Testis (tissue), 3 donors: ENCODE data around the gene BLOC1S3. TPM values are rescaled to one million over a fixed set of nuclear protein-coding genes. Genes with fewer than 3 reads are reported as not detected.

Experiments used
- DNase-seq: peaks from one replicate; pipeline ENCODE4 v3.0.0-alpha.2; 2019
- H3K27ac ChIP-seq, 2 donors: fragments of 200-600 bp; sonication (generic); one replicate each; pipeline ENCODE4 v1.5.1; 2019
- H3K27me3 ChIP-seq: fragments of 200-600 bp; sonication (generic); one replicate; pipeline ENCODE4 v1.5.1; 2019
- H3K36me3 ChIP-seq: fragments of 200-600 bp; sonication (generic); one replicate; pipeline ENCODE4 v1.5.1; 2017; ENCODE audit warnings: low read depth; ENCODE audit errors: missing control alignments
- H3K4me1 ChIP-seq: fragments of 200-600 bp; sonication (generic); one replicate; pipeline ENCODE4 v1.5.1; 2019
- H3K4me3 ChIP-seq, 2 donors: fragments of 200-600 bp; sonication (generic); one replicate each; pipeline ENCODE4 v1.5.1; 2017 to 2019
- H3K9me3 ChIP-seq: fragments of 200-600 bp; sonication (generic); one replicate; pipeline ENCODE4 v1.5.1; 2017
- CTCF ChIP-seq, 3 experiments: fragments of 450-650 bp in 2 of 3; fragments of 200-600 bp in 1 of 3; sonication (generic) in 1 of 3; IDR thresholded peaks; one replicate each; pipeline ENCODE4 v1.5.1; 2016 to 2019; ENCODE audit warnings: antibody characterized with exemption in 3 of 3, mild to moderate bottlenecking in 2 of 3, moderate library complexity in 1 of 3
- POLR2A ChIP-seq: fragments of 450-650 bp; IDR thresholded peaks from one replicate; pipeline ENCODE4 v1.6.1; 2017; ENCODE audit warnings: antibody characterized with exemption, mild to moderate bottlenecking, moderate library complexity
- WGBS, 2 donors: methylation state at CpG; one replicate each; pipeline ENCODE4 v1.1.5; 2018; 5-methylcytosine and 5-hydroxymethylcytosine counted together
- intact Hi-C: fragments of 100-400 bp; cut with DNase I; formaldehyde crosslinking; loops from one replicate; pipeline ENCODE4 v1.15.1; 2023; ENCODE audit warnings: low total_unique reads
- polyA plus RNA-seq: library from polyadenylated mRNA; stranded (reverse); fragments of 350-450 nt; fragmentation: Illumina TruSeq; extraction: RNeasy Lipid Tissue Mini Kit (QIAGEN cat#74804); gene quantifications from one replicate; pipeline ENCODE4 v1.2.3, GENCODE V29; 2014; ENCODE audit warnings: low read depth, low replicate concordance; ENCODE audit not compliant: insufficient read depth
- total RNA-seq, 2 donors: library from RNA; depleted of rRNA; stranded (reverse); fragments of >200 nt; gene quantifications; one replicate each; pipeline ENCODE4 v1.2.3, GENCODE V29; 2016

The BLOC1S3 gene
- total and polyA plus RNA-seq, 3 donors from 2014 or later: 14.1 to 43.7 (median 38.2) TPM

- Histone ChIP-seq H3K4me1 (peaks cover 22% of the 10 kb centered on the region), H3K9me3 (no peaks in the 10 kb centered on the region), H3K27me3 (no peaks in the 10 kb centered on the region), H3K27ac (no peak overlapping the region), H3K36me3 (no peaks in the 10 kb centered on the region), H3K4me3 (no peak overlapping the region)
- TF ChIP-seq POLR2A (no peak), CTCF (IDR thresholded peaks at IDR 0.05) (no peak)
- 82 to 84% methylated on average over 9 of the region's 9 CpGs for WGBS, 2 donors
- DNase-seq: no peak
- intact Hi-C loops: no loop called here
These were observed 29.5 kb upstream of the BLOC1S3 start for GRCh38 chr19:45149129-45149528.

GRCh38 chr19:45150180-45150579 is 28.4 kb upstream of the BLOC1S3 start:
- Histone ChIP-seq H3K4me3 (no peak overlapping the region), H3K9me3 (no peaks in the 10 kb centered on the region), H3K36me3 (no peaks in the 10 kb centered on the region), H3K4me1 (peaks cover 23% of the 10 kb centered on the region), H3K27ac (no peak overlapping the region), H3K27me3 (no peaks in the 10 kb centered on the region)
- intact Hi-C loops: no loop called here
- 89 to 94% methylated on average over 3 to 4 of the region's 4 CpGs for WGBS, 2 donors
- no peak for DNase-seq
- TF ChIP-seq CTCF (IDR thresholded peaks at IDR 0.05) (no peak), POLR2A (no peak)

GRCh38 chr19:45150751-45151281 is 27.8 kb upstream of the BLOC1S3 start:
- intact Hi-C loops: no loop called here
- Histone ChIP-seq H3K9me3 (no peaks in the 10 kb centered on the region), H3K4me1 (peaks cover 23% of the 10 kb centered on the region), H3K27me3 (no peaks in the 10 kb centered on the region), H3K27ac (no peak overlapping the region), H3K4me3 (no peak overlapping the region), H3K36me3 (no peaks in the 10 kb centered on the region)
- DNase-seq: no peak
- no peak for TF ChIP-seq POLR2A
- no peak for TF ChIP-seq CTCF (IDR thresholded peaks at IDR 0.05)
- WGBS, 2 donors: 76% methylated on average over 3 to 4 of the region's 4 CpGs

- no peak for TF ChIP-seq CTCF (IDR thresholded peaks at IDR 0.05)
- TF ChIP-seq POLR2A: no peak
- Histone ChIP-seq H3K27me3 (no peaks in the 10 kb centered on the region), H3K27ac (no peak overlapping the region), H3K9me3 (no peaks in the 10 kb centered on the region), H3K4me3 (no peak overlapping the region), H3K36me3 (no peaks in the 10 kb centered on the region), H3K4me1 (peaks cover 20% of the 10 kb centered on the region)
- WGBS, 2 donors: 92% methylated on average over 7 of the region's 7 CpGs; no CpG with 5 or more reads in 1 of the 2 donors
- intact Hi-C loops: no loop called here
- no peak for DNase-seq
These were observed 27.3 kb upstream of the BLOC1S3 start for GRCh38 chr19:45151320-45151719.

- H3K4me3 ChIP-seq: peak overlapping the region; percentile 12 to 42
These were observed 26.6 kb upstream of the BLOC1S3 start for GRCh38 chr19:45151821-45152503.

More at GRCh38 chr19:45151821-45152503, 26.6 kb upstream of the BLOC1S3 start:
- Histone ChIP-seq H3K27ac (no peak overlapping the region), H3K27me3 (no peaks in the 10 kb centered on the region), H3K36me3 (no peaks in the 10 kb centered on the region), H3K4me1 (peaks cover 16% of the 10 kb centered on the region), H3K9me3 (no peaks in the 10 kb centered on the region)
- 15 to 28% methylated on average over 7 to 45 of the region's 64 CpGs for WGBS, 2 donors
- intact Hi-C loops: no loop called here
- TF ChIP-seq POLR2A: no peak
- no peak for TF ChIP-seq CTCF (IDR thresholded peaks at IDR 0.05)
- DNase-seq: no peak
